GM12801 (cell line): Measurements from ENCODE around the gene MRPL34.

Experiments used
- TF ChIP-seq, protein P1 (sequence below): IDR thresholded peaks from one replicate; pipeline ENCODE4 v1.5.1; 2011; ENCODE audit warnings: control low read depth; ENCODE audit not compliant: insufficient read length; ENCODE audit errors: extremely low read depth

The MRPL34 gene

DNA sequence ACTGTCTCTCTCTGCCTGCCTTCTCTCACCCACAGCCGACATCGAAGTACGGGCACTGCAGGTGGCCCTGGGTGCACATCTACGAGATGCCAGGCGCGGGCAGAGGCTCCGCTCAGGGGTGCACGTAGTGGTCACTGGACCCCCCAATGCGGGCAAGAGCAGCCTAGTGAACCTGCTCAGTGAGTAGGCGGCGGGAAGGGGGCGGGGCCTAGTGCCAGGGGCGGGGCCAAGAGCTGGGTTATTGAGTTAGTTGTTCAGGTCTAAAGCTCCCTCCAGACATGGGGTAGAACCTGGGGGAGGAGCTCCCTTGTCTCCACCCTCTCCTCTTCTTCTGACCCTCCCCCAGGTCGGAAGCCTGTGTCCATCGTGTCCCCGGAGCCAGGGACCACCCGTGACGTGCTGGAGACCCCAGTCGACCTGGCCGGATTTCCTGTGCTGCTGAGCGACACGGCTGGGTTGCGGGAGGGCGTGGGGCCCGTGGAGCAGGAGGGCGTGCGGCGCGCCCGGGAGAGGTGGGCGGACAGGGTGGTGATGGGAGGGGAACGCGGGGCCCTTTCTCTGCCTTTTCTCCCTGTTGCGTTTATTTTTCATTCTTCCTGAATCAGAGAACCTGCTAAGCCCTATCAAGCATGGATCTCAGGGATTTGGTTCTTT lies 33.5 kb downstream of the MRPL34 start:
- TF ChIP-seq, protein P1, sequence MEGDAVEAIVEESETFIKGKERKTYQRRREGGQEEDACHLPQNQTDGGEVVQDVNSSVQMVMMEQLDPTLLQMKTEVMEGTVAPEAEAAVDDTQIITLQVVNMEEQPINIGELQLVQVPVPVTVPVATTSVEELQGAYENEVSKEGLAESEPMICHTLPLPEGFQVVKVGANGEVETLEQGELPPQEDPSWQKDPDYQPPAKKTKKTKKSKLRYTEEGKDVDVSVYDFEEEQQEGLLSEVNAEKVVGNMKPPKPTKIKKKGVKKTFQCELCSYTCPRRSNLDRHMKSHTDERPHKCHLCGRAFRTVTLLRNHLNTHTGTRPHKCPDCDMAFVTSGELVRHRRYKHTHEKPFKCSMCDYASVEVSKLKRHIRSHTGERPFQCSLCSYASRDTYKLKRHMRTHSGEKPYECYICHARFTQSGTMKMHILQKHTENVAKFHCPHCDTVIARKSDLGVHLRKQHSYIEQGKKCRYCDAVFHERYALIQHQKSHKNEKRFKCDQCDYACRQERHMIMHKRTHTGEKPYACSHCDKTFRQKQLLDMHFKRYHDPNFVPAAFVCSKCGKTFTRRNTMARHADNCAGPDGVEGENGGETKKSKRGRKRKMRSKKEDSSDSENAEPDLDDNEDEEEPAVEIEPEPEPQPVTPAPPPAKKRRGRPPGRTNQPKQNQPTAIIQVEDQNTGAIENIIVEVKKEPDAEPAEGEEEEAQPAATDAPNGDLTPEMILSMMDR: no peak

DNA sequence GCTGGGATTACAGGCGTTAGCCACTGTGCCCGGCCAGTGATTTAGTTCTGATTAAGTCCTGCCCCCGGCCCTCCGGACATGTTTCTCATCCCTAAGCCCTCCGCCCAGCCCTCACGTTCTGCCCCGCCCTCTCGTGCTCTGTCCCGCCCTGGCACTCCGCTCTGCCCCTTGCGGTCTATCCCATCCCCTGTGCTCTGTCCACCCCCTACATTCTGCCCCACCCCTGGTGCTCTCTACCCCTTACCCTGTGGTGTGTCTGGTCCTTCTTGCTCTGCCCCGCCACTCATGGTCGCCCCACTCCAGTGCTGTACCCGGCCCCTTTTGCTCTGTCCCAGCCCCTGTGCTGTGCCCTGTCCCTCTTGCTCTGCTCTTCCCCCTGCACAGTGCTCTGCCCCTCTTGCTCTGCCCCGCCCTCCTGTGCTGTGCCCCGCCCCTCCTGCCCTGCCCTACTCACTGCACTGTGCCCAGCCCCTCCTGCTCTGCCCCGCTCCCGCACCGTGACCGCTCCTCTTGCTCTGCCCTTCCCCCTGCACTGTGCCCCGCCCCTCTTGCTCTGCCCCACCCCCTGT lies 34.7 kb downstream of the MRPL34 start:
- TF ChIP-seq, protein P1: no peak

DNA sequence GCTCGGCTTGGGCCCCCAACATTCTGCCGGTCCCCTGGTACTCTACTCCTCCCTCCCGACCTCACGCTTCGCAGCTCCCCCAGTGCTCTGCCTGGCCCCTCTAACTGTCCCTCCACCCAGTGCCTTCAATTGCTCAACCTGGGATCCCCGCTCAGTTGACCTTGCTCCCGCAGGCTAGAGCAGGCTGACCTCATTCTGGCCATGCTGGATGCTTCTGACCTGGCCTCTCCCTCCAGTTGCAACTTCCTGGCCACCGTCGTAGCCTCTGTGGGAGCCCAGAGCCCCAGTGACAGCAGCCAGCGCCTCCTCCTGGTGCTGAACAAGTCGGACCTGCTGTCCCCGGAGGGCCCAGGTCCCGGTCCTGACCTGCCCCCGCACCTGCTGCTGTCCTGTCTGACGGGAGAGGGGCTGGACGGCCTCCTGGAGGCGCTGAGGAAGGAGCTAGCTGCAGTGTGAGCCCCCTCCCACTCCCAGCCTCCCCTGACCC lies 35.2 kb downstream of the MRPL34 start:
- TF ChIP-seq, protein P1: no peak

DNA sequence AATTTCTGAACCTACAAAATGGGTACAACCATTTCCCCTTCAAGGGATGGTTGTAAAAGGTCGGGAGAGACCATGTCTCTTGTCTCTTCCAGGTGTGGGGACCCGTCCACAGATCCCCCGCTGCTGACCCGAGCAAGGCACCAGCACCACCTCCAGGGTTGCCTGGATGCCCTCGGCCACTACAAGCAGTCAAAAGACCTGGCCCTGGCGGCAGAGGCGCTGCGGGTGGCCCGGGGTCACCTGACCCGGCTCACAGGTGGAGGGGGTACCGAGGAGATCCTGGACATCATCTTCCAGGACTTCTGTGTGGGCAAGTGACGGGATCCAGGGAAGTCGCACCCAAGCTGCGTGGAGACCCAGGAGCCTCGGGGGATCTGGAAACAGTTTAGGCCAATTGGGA lies 35.7 kb downstream of the MRPL34 start:
- TF ChIP-seq, protein P1: no peak

DNA sequence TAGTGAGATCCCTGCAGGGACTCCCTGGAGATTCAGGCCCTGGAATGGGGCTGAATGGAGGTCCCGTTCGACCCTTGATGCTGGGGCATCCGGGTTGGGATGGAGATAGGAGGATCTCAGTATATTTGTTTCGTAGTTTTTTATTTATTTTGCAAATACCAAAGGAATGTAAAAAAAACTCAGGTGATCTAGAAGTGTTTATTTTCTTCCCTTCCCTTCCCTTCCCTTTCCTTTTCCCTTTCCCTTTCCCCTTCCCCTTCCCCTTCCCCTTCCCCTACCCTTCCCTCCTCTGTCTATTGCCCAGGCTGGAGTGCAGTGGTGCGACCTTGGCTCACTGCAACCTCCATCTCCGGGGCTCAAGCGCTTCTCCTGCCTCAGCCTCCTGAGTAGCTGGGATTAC lies 36.2 kb downstream of the MRPL34 start:
- TF ChIP-seq, protein P1: no peak

DNA sequence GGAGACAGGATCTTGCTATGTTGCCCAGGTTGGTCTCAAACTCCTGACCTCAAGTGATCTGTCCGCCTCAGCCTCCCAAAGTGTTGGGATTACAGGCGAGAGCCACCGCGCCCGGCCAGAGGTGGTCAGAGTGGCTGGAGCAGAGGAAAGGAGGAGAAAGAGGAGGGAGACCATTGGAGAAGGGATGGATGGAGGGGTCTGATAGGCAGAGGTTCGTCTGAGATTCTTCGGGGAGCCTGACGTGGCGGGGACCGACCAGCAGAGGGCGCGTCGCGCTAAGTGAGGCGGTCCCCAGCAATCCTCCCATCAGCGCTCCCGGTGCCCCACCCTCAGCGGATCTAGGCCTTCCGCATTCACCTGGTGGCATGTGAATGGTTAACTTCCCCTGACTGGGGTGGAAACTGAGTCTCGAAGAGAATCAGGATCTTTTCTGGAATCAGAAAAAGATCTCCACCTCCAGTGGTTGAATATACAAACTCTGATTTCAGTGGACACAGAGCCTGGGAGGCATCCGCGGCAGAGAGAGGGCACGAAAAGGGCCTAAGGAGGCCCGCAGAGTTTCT lies 40.5 kb downstream of the MRPL34 start:
- TF ChIP-seq, protein P1: peak; percentile 15

DNA sequence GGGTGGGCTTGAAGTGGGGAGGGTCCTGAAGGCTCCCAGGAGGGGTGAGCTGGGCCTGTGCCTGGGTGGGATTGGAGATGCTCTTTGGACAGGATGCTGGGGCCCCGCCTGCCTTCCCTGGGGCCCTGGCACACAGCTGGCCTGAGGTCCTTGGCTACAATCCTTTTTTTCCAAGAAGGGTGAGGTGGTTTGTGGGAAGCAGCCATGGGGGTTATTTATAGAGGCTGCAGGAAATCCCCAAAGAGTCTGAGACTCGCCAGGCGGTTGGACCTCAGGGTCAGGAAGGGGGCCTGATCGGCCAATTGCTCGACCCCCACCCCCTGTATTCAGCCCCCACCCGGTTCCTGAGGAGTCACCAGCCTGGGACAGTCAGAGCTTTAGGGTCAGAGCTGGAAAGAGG lies 41.7 kb downstream of the MRPL34 start:
- TF ChIP-seq, protein P1: no peak
